Measurements from ENCODE around the gene PKIB. TPM values are rescaled to one million over a fixed set of nuclear protein-coding genes. Genes with fewer than 3 reads are reported as not detected.
"Not testable (repeated sequence)": the region's sequence is repeated elsewhere in the genome, so short reads cannot be mapped to it uniquely, and the experiment has no call there.

Gene PKIB
- total RNA-seq, 1 donor from 2014 or later: 3.6 TPM

DNA sequence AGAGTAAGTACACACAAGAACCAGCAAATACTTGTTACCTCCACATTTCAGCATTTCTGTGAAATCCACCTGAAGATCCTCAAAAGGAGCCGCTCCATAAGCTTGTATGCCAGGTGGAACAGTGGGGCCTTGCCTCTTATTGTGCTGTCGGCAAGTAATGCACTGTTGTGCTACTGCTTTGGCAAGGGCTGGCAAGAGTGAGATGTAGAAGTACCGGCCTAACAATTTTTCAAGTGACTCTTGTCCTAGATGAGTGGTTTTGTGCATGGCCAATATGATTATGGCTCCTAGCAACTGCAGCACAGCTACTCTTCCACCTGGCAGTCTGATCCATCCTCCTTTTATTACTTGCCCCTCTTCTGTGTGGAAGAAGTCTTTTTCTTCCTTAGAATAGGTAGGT is 134.7 kb downstream of the PKIB start:
- DNase-seq (ENCODE audit: low read depth): not testable (repeated sequence)

DNA sequence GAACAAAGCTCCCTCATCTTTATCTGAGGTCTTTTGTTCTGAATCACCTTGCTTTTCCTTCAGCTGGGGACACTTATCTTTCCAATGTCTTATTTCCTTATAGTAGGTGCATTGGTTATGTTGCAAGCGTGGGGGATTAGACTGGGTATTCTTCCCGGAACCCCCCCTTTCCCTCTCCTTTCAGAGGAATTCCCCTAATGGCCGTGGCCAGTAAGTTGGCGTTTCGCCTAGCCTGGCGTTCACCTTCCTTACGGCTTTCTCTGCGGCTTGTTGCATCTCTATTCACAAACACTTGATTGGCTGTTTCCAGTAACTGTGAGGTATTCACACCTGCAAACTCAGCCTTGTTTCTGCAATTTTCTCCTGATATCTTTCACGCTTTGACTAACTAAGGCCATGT is 136.5 kb downstream of the PKIB start:
- no peak for DNase-seq (ENCODE audit: low read depth)

DNA sequence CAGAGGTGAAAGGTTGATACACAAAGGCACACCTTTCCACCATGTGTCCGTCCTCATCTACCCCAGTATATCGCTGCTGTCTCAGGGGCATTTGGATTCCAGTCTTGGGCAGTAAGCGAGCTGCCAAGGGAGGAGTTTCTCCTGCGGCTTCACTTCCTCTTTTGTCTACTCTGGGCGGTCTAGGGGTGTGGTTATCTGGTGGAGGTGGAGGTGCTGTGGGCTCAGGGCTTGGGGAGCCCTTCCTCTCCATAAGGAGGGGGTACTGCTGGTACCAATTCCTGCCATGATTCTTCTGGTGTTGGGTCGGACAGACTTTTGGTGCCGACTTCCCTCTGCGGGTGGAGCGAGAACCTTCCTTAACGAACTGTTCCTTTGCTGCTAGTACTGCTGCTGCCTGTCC is 137.4 kb downstream of the PKIB start:
- no peak for DNase-seq (ENCODE audit: low read depth)

DNA sequence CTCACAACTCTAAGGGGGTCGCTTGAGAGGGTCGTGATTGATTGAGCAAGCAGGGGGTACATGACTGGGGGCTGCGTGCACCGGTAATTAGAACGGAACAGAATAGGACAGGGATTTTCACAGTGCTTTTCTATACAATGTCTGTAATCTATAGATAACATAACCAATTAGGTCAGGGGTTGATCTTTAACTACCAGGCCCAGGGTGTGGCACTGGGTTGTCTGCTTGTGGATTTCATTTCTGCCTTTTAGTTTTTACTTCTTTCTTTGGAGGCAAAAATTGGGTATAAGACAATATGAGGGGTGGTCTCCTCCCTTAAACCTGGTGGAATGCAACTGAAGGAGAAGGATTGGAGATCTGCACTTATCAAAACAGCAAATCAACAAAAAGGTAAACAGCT is 138.7 kb downstream of the PKIB start:
- not testable (repeated sequence) for DNase-seq (ENCODE audit: low read depth)

DNA sequence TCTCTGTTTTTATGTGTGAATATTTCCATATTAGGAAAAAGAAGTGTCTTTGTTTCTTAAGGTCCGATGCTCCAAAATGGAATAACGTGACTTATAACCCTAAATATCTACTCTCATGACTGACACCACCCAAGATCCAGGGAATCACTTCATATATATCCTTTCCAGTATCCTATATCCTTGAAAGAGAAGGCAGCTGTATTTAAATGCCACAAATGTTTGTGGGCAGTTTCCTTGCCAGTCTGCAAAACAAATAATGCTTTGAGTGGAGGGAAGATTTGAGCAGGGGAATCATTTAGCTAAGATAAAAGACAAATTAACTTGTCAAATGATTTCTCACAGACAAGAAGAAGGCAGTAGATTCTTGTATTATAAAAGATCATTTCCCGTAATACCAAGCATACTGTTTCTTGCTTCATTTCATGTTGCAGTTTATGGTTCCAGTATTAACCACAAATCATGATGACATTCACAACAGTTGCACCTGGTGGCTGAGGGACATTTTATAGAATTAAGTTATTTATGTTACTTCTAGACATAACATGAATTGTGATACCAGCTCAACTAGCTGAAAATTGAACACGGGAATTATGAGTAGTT is 139.3 kb downstream of the PKIB start:
- DNase-seq (ENCODE audit: low read depth): peak; percentile 16

DNA sequence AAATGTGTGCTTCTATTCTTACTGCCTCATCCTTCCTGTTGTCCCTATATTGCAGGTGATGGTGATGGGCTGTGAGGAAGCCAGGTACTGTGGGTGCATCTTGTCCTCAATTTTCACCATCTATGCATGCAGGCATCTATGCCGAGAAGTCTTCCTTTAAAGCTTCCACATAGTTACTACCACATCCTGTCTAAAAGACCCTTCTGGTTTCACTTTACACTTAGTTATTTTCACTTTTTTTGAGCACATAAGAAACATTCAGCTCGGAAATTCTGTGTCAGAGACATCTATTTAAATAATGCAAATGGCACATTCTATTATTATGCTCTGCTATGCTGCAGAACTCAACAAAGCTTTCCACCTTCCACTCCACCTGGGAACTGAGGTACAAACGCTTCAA is 141.1 kb downstream of the PKIB start:
- no peak for DNase-seq (ENCODE audit: low read depth)

DNA sequence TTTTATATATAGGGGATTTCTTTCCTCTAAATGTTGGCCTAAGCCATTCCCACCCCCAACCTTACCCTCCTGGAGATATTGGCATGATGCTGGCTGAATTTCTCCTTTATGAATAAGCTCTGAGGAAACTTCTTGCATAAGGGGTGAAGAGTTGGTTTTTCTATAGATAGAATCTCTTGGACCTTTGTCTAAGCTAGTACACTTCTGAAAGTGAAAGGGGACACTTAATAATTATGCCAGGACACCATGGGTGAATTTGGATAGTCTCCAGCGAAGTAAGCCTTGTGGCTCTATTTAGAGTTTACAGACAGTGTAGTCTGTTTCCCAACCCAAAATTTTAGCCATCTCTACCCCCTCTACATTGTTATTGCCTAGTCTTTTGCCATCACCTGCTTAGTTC is 142.3 kb downstream of the PKIB start:
- DNase-seq (ENCODE audit: low read depth): no peak

DNA sequence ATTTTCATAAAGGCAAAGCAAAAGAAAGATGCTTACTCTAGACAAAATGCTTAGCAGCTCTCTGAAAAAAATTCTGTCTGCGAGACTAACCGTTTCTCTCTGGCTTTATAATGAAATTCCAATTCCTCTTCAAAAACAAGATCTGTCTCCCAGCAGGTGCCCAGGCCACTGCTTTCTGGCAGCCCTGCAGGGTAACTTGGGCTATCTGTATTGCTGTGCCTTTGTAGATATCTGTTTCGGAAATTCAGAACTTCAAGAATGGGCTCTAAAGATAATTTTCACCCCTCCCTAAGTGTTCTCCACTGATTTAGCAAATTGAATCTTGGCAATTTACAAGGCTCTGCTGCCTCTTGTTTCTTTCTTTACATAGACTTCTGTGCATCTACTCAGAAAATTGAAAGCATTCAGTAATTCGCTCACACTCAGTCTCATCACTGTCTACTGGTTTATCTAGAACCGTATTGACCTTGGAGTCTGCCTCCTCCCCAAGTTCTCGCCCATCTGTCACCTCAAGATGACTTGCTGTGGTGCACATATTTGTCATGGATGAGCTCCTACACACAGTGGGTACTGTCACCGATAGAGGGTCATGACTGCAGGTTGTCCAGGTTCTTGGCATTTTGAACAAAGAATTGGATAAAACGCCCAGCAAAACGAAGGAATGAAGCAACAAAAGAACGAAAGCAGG is 142.9 kb downstream of the PKIB start:
- DNase-seq (ENCODE audit: low read depth): no peak

DNA sequence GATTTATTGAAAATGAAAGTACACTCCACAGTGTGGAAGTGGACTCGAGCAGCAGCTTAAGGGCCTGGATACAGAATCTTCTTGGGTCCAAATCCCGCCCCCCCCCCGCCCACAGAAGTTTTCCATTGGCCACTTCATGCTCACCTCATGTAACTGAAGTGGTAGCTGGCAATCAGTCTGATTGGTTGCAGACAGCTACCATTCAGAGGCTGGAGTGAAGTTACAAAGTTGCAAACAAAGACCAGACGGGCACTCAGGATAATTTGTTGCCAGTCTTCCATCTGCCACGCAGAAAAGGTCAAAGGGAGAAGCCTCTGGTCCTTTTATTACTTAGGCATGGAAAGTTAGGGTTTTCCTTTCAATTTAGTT is 143.5 kb downstream of the PKIB start:
- DNase-seq (ENCODE audit: low read depth): no peak

DNA sequence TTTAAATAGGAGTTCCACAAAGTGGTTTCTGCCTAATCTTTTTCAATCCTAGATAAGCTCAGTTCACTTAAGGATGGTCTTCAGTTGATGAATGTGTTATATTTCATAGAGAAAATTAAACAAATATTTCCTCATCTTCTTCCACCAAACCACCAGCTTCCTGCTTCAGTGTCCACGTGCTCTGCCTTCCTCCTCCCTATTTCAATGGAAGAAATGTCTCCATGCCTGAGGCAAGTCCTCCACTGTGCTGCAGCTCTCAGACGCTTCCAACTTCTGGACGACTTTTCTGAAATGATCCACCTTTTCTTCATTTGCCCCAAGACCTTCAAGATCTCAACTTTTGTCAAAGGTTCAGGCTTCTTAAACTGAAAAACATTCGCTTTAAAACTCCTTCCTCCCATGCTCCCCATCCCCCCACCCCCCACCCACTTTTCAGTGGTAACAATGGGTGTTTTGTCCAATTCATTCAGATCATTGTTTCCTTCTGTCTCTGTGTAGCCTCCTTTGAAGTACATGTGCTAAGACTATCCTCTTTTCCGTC is 144.1 kb downstream of the PKIB start:
- no peak for DNase-seq (ENCODE audit: low read depth)

DNA sequence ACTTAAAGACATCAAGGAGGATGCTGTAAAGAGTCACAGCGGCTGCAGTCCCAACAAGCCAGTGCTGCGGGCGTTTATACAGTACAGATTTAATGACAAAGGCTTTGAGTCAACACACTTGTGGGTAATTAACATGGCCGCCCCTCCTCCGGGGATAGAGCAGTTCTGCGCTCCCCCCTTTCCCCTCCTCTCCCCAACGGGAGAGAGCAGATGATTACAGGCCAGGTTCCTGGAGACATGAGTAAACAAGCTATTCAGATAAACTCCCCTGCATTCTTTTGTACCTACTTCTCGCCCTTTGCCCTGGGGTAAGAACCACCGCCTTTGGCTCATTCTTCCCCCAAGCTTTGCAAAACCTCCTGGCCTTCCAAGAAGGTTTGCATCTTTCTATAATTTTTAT is 145.7 kb downstream of the PKIB start:
- DNase-seq (ENCODE audit: low read depth): no peak

DNA sequence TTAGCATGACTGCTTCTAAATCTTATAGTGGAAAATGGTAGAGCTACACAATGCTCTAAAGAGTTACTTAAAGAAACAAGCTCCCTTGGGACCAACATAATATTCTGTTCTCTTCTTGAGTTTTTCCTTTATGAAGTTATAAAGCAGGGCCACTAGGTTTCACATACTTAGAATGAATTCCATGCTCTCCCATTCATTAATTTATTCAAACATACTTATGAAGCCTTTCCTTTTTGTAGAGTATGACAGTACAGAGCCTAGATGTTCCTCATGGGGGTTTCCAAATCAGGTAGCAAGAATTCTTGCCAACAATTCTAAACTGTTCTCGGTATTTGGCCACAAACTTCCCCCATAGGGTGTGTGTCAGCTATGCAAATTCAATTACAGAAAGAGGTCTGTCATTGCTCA is 148.7 kb downstream of the PKIB start:
- no peak for DNase-seq (ENCODE audit: low read depth)

DNA sequence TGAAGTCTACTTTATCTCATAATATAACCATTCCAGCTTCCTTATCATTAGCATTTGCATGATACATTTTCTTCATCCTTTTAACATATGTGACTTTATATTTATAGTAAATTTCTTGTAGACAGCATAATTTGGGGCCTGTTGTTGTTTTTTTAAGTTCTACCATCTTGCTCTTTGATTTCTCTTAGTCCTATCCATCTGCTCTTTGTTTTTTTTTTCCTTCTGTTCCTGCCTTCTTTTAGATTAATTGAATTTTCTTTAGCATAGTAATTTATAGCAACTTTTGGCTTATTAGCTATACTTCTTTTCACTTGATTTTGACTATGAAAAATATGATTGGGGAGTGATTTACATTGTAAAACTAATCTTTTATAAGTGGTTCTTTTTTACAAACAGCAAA is 150.1 kb downstream of the PKIB start:
- no peak for DNase-seq (ENCODE audit: low read depth)

DNA sequence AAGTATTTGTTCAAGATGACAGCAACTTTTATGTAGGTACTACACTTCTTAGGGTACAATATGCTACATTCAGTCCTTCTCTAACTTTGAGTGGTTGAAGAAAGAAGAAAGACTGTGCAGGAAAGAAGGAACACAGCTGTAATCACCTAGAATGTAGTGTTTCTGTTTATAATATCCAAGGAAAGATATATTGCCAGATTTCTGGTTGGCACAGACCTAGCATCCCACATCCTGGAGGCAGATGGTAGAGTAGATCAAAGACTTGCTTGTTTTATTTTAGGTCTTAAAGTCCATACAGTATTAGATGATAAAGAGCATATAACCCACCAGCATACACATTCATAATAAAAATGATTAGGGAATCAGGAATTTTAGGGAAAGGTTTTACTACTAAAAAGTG is 156.1 kb downstream of the PKIB start:
- no peak for DNase-seq (ENCODE audit: low read depth)

DNA sequence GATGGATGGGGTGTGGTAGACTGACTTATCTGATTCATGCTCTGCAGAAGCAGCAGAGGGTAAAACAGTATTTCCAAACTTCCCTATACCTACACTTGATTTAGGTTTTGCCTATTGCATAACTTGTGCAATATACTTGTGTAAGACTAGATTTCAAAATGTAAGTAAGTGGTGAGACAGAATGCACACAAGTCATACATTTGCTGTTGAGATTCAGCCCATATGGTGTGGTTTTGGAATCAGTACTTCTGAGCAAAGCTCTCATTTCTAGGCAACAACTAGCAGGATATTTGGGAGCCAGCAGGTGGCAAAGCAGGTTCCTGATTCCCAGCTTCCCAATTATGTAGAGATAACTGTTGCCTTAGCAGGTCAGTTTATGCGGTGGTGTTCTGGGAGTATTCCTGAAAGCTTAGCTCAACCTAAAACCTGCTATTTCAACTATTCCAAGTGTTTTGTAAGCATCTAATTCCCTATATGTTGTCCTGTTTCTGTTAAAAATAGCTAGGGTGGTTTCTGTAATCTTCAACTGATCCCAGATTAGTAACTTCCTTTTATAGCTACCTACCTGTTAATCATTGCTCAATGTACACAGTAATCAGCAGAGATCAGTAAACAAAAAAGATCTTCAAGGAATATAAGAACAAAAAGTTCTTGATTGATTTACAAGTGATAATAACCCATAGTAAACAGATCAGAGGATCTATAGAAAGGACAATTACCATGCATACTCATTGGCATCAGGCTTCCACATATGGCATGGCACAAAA is 160.8 kb downstream of the PKIB start:
- DNase-seq (ENCODE audit: low read depth): peak; percentile 58

DNA sequence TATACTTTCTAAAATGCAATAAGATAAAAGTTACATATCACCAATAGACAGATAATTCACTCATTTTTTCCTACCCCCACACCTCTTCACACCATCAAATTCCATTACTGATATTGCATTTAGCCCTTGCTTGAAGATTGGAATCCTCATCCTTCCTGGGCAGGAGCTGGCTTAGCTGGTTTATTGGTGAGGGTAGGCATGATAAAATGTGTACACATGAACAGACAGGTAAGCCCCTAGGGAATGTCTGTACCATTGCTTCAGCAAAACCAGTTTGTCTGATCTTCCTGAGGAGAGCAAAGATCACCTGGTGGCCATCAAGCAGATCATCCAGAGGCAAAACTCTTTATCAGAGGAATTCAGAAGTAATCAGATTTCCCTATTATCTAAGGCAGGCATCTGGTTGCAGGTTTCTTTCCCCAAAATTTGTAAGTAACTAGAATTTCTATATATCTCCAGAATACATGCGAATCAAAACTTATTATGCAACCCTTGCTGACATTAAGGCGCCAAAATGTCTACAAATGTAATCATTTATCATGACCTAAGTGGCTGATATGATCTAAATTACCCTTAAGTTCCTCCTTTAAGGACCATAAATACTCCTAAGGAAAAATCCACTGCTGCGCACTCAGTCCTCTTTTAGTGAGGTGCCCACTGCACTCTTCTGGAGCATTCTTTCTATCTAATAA is 162.7 kb downstream of the PKIB start:
- no peak for DNase-seq (ENCODE audit: low read depth)

Other genes with a start within 250 kb of the PKIB start
- gene HSF2, start 210.8 kb upstream of the PKIB start, total RNA-seq: 18.8 and 28.4 TPM in 2 replicates
- 314 and 392 TPM in 2 replicates for gene SERINC1, start 138.6 kb upstream of the PKIB start, total RNA-seq
- gene FABP7, start 169.3 kb downstream of the PKIB start, total RNA-seq: not detected in 2 replicates
- gene SMPDL3A, start 178.9 kb downstream of the PKIB start, total RNA-seq: 8.4 and 9.6 TPM in 2 replicates

All from renal cortical epithelial cell (primary cell).